HS-5 (cell line): Measurements from ENCODE around the gene COX8A.
"Not testable (repeated sequence)": the region's sequence is repeated elsewhere in the genome, so short reads cannot be mapped to it uniquely, and the experiment has no call there.

ENCODE experiments used
- DNase-seq: peaks from one replicate; pipeline ENCODE4 v3.0.0-alpha.2; 2012; ENCODE audit warnings: low read depth

Gene COX8A

DNA sequence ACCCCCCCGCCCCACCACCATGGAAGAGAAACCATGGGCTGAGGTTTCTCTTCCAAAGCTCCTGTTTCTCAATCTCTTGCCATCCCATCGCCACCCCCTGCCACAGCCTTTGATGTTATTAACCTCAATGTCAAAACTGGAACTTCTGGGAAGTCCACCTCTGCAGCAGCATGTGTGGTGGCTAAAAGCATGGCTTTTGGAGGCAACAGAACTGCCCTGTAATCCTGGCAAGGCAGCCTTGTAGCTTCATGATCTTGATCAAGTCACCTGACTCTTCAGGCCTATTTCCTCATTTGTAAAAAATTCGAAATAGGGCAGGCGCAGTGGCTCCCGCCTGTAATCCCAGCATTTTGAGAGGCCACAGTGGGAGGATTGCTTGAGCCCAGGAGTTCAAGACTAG lies 3.5 kb upstream of the COX8A start:
- no peak for DNase-seq

DNA sequence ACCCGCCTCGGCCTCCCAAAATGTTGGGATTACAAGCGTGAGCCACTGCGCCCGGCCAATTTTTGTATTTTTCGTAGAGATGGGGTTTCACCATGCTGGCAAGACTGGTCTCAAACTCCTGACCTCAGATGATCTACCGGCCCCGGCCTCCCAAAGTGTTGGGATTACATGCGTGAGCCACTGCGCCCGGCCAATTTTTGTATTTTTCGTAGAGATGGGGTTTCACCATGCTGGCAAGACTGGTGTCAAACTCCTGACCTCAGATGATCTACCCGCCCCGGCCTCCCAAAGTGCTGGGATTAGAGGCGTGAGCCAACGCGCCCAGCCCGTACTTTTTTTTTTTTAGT lies 535 bp upstream of the COX8A start:
- not testable (repeated sequence) for DNase-seq

DNA sequence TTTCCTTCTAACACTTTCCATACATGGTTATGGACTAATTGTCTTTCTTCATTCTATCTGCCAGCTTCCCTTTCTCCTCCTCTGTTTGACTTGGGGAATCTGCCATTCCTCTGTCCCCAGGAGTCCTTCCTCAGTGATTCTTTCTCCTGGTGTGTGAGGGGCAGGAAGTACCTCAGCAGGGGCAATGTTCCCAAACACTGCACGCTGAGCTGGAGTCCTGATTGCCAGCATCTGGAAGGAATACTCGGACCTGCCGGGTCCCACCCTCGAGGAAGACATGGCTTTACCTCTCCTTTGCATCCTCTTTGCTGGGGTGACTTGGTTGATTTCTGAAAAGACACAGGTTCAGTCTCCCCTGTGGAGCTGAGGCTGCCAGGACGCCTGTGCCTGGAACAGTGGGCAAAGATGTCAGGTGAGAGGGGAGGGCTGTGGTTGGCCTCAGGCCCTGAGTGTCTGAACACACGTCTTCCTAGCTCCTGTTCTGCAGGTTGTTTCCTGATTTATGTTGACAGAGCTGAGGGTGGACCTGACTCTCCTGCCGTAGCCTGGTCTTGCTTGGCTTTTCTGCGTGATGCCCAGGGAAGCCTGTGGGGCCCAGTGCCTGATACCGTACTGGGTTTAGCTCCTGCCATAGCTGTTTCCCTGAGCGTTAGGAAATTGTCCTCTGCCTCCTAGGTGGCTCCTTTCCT lies 4.3 kb downstream of the COX8A start:
- no peak for DNase-seq

DNA sequence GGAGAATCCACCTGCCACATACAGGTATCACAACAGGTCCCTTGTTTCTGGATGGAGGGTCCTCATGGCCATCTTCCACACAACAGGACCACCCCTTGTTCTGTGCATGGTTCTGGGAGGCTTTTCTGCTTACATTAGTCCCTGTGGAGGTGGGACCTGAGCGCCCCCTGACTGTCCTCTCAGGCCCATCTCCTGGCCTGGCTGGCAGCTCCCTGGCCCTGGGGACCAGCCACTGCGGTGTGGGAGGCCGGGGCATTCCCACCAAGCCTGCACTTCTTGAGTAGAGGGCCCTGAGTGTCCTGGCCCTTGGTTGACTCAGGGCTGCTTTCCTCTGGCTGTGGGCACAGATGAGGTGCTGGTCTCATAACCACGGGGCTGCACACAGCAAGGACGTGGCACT lies 5.0 kb downstream of the COX8A start:
- no peak for DNase-seq

DNA sequence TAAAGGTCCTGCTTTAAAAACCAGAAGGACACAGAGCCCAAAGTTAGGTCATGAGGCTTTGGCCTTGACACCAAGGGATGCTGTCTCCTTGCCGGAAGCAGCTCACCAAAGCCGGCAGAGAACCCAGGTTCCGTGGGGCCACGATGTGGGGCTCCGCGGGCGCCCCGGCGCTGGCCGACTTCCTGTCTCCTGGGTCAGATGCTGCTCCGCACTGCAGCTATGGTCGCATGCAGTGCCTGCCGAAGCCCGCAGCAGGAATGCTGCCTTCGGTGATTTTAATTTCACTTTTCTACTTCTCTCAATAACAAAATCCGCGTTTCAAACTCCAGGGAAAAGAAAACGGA lies 11.4 kb downstream of the COX8A start:
- no peak for DNase-seq

DNA sequence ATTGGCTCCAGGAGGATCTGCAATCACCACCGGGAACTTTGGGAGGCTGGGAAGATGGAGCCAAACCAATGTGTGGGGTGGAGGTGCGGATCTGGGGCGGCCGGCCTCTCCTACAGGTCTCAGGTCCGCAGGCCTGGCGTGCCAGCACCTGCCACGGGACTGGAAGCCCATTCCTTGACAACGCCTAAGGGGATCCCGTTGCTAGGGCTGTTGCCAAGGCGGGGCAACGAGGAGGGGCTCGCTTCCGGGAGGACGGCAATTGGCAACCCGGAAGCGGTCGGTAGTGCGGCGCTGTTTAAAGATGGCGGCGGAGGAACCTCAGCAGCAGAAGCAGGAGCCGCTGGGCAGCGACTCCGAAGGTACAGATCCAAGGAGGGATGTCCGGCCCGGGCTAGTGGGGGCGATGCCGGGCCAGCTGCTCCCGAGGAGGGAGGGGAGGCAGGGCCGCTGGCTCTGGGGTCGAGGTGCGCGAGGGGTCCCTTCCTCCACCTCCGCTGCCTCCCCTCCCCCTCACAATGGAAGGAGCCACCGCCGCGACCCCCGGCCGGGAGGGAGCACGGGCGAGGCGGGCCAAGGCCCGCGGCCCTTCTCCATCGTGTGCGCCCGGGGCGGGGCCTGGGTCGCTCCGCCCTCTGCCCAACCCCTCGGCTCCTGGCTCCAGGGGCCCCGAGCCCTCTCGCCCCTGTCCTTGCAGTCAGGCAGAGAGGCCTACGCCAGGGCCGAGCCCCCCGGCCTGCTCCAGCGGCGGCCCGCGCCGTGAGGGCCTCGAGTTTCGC lies 11.9 kb downstream of the COX8A start, which contains the start of gene OTUB1:
TSS of gene OTUB1 (plus strand) at position 283 of the 776 bp plus-strand sequence. CDS start at position 302, 19 bp downstream.
- DNase-seq, result peak; percentile 60

DNA sequence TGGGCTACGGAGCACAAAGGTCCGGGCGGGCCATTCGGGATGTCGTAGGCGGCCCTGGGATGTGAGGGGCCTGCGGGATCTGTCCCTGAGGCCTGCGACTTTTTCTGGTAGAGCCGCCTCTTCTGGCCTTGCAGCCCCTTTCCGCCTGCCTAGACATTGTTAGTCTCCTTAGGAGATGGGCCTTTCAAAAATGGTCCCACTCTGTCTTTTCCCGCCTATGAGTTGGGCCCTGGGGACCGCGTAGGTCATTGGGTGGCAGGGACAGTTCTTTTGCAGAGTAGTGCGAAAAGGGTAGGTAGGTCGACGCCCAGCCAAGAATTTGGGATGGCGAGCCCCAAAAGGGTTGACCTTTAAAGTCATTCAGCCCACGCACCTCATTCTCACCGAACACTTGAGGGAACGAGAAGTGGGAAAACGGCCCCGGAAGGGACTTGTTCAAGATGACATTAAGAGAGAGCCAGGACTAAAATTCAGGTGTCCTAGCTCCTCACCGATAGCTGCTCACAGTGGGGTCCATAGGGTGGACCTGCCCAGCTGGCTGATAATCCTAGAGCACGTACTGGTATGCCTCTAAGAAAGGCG lies 12.6 kb downstream of the COX8A start:
- no peak for DNase-seq

DNA sequence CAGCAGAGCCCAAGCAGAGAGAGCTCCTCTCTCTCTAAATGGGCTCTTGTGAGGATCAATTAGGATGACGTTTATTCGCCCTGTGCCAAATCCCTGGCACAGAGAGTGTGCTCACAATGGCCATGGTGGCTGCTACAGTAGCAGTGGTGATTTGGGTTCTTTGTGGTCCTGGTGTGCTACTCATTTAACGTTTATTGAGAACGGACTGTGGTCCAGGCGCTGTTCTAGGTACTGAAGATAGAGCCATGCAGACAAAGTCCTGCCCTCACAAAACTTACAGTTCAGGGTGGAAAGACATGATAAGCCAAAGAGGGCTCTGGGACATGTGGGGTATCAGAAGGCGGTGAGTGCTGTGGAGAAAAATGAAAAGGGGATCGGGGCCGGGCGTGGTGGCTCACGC lies 17.1 kb downstream of the COX8A start:
- DNase-seq, result no peak

DNA sequence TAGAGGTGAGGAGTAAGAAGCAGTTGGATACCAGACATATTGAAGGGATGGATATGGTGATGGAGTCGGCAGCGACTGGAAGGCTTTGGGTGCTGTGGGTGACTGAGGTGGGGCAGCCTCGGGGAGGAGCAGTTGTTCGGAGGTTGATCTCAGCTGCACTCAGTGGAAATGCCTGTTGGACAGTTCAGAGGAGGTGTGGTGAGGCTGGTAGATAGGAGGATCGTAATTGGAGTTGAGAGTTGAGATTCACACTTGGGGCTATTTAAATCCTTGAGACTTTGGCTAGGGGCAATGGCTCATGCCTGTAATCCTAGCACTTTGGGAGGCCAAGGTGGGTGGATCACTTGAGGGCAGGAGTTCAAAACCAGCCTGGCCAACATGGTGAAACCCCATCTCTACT lies 18.7 kb downstream of the COX8A start:
- DNase-seq, result no peak

DNA sequence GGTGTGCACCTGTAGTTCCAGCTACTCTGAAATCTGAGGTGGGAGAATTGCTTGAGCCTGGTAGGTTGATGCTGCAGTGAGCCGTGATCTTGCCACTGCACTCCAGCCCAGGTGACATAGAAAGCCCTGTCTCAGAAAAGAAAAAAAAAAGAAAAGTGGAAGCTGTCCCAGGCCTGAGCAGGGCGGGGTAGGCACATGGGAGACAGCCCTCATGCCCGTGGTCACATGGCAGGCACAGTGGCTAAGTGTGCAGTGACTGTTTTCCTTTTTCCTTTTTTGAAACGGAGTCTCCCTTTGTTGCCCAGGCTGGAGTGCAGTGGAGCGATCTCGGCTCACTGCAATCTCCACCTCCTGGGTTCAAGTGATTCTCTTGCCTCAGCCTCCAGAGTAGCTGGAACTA lies 19.6 kb downstream of the COX8A start:
- DNase-seq, result no peak

DNA sequence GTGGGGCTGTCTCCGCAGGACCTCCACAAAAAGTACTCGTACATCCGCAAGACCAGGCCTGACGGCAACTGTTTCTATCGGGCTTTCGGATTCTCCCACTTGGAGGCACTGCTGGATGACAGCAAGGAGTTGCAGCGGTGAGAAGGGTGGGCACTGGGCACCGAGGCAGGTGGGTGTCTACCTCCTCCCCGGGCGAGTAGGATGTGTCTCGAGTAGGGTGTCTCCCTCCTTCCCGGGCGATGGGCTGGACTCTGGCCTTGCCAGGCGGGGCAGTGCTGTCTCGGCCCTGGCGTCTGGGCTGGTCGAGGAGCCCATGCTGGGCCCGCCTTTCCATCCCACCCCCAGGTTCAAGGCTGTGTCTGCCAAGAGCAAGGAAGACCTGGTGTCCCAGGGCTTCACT lies 22.1 kb downstream of the COX8A start:
- DNase-seq, result no peak

DNA sequence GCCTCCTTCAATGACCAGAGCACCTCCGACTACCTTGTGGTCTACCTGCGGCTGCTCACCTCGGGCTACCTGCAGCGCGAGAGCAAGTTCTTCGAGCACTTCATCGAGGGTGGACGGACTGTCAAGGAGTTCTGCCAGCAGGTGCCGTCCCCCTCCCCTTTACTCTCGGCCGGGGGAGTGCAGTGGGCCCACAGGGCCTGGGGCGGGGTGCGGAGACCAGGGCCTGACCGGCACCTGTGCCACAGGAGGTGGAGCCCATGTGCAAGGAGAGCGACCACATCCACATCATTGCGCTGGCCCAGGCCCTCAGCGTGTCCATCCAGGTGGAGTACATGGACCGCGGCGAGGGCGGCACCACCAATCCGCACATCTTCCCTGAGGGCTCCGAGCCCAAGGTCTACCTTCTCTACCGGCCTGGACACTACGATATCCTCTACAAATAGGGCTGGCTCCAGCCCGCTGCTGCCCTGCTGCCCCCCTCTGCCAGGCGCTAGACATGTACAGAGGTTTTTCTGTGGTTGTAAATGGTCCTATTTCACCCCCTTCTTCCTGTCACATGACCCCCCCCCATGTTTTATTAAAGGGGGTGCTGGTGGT lies 22.8 kb downstream of the COX8A start:
- DNase-seq, result no peak

DNA sequence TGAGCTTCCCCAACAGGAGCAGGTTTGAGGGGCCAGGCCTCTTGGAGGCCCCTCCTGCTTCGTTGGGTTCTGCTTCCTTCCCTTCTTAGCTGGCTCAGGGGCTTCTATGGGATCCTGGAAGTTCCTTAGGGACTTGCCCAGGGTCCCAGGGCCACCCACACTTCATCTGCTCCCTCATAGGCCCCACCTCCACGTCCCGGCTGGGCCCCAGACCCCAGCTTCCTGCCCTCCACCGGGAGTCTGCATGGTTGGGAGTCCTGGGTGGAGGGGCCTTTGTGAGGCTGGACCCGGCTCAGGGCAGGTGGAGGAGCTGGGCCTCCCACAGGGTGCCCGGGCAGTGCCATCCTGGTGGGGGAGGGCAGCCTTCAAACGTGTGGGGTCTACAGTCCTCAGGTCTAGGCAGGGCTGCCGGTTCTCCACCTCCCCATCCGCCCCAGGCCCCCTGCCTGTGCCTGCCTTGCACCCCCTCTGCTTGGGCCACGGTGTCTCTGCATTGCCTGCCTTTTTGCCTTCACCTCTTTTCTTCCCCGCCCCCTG lies 23.4 kb downstream of the COX8A start:
- DNase-seq, result no peak

DNA sequence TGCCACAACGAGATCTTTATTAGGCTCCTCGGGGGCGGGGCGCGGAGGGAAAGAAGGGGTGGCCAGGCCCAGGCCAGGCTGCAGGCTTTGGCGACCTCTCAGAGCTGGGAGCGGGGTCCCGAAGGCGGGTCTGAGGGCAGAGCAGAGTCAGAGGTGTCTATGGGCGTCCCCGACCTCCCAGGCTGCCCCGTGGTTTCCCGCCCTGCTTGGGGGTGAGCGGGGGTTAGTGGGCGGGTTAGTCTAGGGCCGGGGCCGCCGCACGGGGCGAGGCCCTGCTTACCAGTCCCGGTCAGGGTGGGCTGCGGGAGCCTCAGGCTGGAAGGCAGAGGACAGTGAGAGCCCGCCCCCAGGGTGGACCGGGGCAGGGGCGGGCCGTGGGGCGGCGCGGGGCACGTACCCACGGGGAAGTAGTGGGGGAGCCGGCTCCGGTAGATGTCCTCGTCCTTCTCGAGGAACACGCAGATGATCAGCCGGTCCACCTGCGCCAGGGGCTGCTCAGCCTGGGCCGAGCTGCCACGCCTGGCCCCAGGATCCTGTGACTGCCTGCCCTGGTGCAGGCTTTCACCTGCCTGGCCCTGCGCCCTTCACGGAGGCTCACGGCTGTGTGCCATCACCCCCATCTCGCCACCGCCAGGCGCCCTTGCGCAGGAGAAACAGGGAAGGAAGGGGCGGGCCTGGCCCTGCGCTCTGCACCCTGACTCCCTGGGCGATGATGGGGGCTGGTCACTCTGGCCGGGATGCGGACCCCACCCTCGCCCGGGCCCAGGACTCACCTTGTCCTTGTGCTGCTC lies 24.3 kb downstream of the COX8A start:
- no peak for DNase-seq

DNA sequence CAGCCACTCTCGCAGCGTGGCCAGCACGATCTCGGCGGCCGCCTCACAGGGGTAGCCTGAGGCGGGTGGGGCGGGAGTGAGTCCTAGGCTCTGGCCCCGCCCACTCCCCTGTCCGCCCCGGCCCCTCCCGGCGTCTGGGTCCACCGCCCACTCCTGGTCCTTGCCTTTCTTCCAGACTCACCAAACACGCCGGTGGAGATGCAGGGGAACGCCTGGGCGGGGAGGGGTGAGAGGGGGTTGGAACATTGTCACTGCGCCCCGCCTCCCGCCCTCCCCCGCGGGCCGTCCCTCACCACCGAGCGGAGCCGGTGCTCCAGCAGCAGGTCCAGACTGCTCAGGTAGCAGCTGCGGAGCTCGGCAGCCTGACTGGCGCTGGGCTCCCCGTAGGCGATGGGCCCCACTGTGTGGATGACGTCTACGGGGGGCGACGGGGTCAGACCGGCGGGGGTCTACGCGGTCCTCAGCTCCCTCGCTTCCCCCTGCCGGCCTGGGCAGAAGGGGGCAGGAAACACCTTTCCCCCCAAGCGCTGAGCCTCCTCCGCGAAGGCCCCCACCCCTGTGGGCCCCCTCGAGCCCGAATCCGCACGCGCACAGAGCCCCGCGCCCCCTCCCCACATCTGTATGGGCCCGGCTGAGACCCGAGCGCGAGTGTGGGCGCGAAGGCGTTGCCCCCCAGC lies 25.1 kb downstream of the COX8A start:
- DNase-seq, result no peak

DNA sequence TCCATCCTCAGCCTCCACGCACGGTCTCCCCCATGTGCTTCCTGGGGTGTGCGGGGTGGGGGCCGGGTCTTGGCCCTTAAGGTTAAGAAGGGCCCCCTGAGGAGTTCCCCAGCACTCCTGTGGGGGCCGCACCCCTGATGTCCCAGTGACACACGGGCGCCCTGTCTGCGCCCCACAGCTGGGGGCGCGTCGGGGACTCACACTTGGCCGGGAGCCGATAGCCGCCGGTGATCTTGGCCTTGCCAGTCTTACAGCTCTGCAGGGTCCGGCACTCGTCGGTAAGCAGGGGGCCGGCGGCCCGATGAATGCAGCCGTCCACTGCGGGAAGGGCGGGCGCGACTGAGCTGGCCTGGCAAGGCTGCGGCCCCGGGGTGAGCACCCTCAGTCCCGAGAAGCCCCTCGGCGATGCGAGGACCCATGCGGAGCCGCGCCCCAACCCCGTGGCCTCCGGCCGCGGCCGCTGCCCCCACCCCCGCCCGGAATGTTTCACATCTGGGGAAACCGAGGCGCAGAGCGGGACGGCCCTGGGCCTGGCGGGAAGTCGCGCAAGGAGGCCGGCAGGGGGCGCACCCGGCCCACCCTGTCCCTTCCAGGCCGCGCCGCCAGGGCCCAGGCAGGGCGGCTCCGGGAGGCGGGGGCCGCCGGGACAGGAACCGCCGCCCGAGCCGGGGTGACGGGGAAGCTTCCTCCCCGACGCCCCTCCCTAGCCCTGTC lies 25.8 kb downstream of the COX8A start:
- DNase-seq, result no peak

DNA sequence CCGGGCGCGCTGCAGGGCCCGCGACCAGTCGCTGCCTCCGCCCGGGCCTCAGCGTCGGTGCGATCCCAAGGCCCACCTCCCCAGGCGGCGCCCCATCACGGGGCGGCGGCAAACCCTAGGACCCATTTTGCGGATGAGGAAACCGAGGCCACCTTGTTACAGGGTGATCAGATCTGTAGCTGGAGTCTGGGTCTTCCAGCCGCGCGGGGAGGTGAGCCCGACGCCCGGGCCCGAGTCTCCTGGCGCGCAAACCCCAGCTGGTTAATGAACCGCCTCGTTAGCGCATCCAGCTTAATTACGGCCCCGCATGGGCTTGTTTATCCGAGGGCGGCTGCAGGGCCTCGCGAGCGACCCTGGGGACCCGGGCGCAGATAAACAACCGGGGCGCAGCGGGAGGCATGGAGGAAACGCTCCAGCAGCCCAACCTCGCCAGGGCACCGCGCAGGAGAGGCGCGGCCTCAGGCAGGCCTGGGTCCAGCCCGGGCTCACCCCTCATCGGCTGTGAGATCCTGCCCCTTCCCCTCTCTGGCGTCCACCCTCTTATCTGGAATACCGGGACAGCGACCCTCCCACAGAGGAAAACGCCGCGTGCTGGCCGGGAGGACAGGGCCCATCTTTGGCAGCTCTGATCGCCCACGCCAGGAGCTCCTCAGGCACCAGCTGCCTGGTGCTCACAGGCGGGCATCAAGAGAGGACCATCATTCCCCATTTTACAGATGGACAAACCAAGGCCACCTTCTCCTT lies 26.5 kb downstream of the COX8A start:
- DNase-seq, result no peak

DNA sequence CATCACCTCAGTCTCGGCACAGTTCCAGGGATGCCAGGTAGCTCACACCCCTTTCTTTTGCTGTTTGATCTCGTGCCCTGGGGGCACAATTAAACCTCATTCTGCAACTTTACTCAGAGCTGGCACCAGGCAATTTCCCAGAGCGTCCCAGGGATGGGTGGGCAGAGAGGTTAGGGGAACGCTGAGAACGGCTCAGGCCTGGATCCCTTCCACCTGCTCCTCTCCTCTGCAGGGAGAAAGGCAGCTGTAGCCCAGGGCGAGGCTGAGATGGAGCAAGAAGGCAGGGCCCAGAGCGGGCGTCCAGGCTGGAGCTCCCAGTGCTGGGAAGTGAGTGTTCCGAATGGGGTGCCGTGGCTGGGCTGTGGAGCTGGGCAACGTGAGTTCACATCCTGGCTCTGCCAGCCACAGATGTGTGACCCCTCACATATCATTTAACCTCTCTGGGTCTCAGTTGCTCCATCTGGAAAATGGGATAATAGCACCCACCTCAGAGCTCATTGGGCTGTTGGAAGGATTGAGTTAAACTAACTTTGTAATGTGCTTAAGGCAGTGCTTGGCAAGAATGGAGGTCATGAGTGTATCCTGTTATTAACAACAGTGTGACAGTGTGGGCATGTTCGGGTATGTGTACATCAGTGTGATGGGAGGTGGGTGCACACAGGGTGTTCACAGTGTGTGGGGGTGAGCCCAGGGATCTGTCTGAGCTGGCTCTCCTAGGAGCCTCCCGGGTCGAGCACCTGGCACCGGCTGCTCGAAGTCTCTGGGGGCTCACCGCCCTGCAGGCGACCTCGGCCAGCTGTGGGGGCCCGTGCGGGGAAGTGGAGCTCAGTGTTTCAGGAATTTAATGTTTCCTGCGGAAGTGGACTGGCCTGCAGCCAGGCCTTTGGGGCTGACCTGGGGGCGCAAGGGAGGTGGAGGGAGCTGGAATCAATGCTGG lies 27.3 kb downstream of the COX8A start:
- DNase-seq, result no peak
